Stimulated activated naive CD8-positive, alpha-beta T cell treated with anti-CD3 and anti-CD28 coated beads, Interleukin-15, Interleukin-2, amounts not matched to agents 100 U/mL and 50 U/mL, for 24 hours (primary cell): ENCODE measurements around the gene RBM20.
"Not testable (repeated sequence)": the region's sequence is repeated elsewhere in the genome, so short reads cannot be mapped to it uniquely, and the experiment has no call there.

ENCODE experiments used
- ATAC-seq: fragments of 150-1000 bp; cut with Tn5 transposase; one replicate; pipeline ENCODE4 v1.10.0; 2021
- DNase-seq: peaks from one replicate; pipeline ENCODE4 v3.0.0; 2021

RBM20 gene

DNA sequence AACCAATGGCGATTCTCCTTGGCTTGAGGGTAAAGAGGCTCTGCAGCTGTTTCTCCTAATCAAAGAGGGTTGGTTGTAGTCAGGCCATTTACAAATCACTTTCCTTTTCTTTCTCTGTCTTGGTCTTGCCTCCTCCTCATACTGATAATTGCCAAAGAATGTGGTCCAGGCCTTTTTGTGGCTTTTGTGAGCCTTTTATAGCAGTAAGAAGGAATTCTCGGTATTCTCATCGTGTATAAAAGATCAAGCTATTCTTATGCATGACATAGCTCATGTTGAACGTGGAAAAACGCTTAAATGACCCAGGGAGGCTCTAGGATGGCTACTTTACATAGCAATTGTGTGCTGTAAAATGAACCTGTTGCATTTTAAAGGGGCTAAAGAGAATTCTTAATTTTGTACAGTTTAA is 62.6 kb downstream of the RBM20 start:
- no peak for DNase-seq

DNA sequence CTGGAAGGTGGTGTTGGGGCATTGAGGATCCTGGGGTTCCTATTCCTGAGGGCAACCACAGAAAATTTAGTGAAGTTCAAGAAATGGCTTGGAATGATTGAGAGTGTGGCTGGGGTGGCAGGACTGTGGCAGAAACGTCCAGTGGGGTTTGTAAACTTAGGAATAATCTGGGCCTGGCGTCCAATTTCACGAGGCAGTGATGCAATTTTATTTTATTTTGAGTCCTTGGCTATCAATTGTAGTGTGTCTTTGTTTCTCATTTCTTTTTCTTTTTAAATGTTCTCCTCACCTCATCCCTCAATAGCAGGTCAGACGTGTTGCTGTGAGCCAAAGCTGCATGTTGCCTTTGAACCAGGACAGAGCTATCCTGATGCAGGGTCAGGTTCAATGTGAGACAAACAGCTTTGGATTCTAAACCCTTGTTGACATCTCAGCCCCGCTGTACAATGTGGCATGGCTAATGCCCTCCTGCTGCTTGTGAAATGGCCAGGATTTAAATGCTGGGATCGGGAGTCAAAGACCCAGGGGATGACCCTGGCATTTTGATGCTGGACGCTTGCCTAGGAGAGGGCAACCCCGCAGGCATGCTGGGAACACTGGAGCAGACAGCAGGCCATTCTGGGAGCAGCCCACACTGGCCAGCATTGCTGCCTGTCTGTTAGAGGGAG is 64.8 kb downstream of the RBM20 start:
- no peak for ATAC-seq
- no peak for DNase-seq

More for the DNA sequence above, 62.6 kb downstream of the RBM20 start:
- no peak for ATAC-seq

DNA sequence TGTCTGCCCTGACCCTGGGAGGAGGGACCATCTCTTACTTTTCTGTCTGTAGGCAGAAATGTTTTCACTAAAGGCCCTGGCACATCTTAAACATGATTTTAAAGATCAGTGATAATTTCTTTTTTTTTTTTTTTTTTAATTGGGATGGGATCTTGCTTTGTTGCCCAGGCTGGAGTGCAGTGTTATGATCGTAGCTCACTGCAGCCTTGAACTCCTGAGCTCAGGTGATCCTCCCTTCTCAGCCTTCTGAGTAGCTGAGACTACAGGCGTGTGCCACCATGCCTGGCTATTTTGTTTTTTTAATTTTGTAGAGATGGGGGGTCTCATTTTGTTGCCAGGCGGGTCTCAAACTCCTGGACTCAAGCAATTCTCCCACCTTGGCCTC is 65.3 kb downstream of the RBM20 start:
- no peak for ATAC-seq
- no peak for DNase-seq

DNA sequence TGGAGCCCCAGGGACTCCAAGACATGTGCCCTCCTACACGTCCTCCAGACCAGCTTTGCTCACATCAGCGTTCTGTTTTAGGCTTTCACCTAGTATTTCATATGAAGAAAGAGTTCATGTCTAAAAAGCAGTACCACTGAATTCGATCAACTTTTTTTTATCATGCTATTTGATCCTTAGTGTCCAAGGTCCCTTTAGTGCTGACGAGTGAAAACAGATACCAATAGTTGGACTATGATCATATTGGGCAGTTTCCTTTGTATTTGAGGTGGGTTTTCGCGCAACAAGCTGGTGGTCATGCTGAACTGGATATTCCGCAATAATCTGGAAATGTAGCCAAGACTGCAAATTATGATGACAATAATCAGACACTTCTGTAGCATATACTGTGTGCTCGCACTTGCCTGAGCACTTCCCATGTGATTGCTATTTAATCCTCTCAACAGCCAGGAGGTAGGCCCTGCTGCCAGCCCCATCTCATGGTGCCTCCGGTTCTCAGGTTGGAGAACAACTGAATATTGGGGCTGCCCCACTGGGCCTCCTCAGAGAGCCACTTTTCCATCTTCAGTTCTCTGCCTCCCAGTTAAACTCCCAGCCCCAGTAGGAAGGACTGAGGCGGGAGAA is 65.9 kb downstream of the RBM20 start:
- ATAC-seq (no peak), DNase-seq (no peak)

DNA sequence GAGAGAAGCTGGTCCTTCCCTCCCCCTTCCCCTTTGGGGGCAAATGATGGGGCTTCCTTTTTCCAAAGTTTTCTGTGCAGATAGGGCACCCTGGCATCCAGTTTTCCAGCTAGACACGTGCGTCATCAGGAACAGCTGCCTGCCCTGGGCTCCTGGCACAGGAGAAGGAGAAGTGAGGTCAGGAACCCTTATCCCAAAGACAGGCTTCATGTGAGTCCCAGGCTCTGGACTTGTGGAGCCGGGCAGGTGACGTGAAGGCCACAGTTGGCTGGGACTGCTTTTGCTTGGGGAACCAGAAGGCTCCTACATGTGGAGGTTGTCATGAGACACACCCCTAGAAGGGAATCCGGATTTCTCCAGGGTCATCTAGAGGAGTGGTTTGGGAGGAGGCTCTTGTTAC is 66.5 kb downstream of the RBM20 start:
- ATAC-seq (no peak), DNase-seq (no peak)

DNA sequence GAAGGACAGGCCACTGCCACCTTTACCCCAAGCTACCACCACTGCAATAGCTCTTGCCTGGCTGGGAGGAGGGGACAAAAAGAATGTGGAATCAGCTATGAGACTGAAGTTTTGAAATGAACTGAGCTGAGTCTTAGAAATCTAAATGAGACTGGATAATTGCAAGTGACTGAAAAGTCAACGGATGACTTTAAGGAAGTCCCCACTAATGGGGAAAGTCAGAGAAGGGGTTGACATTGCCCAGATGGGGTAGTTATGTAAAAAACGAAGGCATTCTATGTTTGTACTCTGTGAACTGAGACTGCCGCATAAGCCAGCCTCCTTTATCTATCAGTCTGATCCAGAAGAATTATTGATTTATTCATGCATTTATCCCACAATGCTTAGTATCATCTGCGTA is 67.2 kb downstream of the RBM20 start:
- ATAC-seq (no peak), DNase-seq (no peak)

DNA sequence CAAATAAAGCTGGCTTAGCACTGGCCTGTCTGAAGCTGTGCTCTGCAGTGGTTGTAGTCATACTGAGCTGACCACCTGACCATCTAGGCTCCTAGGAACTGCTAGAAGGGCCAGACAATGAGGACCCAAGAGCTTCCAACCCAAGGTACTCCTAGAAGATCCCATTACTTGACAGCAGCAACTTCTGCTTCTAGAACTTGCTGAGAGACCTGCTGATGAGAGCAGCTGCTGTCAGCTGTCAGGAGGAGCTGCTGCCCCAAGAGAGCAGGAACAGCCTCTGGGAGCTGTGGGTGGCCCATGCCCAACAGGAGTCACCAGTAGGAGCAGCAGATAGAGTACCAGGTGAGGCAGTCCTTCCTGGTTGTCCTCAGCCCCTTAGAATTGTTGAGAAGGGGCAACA is 70.2 kb downstream of the RBM20 start:
- no peak for DNase-seq
- no peak for ATAC-seq

DNA sequence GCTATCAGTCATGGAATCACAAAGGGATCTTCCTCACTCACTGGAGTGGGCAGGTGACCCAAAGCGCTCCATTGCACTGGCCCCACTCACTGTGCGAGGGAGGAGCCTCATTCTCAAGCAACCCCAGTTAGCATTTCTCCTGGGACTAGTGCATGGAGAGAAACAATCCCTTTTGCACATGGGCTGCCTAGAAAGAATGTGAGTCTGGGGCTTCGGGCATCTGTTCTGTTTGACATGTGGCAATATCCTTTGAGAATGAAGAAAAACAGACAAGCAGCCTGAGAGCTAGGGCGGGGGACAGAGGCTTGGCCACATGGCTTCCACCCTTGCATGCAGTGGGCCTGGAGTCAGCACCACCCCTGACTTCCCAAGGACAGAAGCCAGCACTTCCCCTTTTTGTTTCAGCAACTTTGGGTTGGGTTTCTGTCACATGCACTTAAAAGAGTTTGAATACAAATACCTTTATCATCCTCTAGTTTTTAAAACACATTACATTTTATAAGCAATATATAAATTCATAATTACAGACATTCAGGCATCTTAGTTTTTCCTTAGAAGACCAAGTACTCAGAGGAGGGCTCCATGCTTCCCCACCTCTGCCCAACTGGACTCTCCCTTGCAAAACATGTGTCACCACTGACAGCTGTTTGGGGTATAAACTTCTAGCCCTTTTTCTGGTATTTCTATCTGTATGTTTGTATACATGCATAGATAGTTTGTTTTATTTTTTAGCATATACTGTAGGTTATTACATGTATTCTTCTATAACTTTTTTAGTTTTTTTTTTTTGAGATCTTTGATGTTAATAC is 73.8 kb downstream of the RBM20 start:
- ATAC-seq (no peak), DNase-seq (no peak)

DNA sequence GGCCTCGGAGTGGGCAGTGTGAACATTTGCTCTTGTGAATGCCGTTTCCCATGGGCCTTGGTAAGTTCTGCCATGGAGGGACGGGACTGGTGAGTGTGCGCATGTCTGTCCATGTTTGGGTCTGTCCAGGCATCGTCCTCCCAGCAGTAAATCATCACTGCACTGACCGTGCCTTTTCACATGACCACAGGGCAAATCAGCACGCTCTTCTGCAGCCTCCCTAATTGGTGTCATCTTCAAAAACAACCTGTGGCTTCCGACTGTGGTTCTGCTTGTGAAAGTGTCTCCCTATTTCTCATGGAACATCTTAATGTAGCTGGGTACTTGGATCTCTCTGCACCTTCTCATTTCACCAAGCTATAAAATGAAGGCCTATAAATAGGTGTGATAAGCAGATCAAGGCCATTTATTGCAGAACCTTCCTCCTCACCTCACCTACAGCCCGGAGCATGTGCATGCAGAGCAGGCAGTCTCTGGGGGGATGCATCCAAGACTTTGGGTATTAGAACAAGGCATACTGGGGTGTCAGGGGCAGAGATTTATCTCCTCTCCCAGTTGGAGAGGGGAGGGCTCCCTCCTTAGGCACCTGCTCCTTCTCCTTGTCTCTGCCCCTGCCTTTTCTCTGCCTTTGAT is 77.4 kb downstream of the RBM20 start:
- DNase-seq (no peak), ATAC-seq (no peak)

DNA sequence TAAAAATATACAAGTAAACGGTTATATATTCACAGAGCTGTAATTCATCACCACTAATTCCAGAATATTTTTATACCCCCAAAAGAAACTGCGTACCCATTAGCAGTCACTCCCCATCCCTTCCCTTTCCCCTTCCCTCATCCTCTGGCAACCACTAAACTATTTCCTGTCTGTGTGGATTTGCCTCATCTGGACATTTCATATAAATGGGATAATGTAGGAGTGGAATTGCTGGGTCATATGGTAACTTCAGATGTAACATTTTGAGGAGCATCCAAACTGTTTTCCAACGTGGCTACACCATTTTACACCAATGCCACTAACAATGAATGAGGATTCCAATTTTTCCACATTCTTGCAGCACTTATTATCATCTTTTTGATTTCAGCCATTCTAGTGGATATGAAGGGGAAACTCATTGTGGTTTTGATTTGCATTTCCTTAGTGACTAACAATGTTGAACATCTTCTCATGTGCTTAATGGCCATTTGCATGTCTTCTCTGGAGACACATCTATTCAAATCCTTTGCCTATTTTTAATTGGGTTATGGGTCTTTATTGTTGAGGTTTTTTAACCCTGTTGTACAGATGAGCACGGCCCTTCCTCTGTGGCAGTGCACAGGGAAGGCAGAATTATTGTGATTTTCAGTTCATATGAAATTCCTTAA is 79.2 kb downstream of the RBM20 start:
- DNase-seq (no peak), ATAC-seq (no peak)

DNA sequence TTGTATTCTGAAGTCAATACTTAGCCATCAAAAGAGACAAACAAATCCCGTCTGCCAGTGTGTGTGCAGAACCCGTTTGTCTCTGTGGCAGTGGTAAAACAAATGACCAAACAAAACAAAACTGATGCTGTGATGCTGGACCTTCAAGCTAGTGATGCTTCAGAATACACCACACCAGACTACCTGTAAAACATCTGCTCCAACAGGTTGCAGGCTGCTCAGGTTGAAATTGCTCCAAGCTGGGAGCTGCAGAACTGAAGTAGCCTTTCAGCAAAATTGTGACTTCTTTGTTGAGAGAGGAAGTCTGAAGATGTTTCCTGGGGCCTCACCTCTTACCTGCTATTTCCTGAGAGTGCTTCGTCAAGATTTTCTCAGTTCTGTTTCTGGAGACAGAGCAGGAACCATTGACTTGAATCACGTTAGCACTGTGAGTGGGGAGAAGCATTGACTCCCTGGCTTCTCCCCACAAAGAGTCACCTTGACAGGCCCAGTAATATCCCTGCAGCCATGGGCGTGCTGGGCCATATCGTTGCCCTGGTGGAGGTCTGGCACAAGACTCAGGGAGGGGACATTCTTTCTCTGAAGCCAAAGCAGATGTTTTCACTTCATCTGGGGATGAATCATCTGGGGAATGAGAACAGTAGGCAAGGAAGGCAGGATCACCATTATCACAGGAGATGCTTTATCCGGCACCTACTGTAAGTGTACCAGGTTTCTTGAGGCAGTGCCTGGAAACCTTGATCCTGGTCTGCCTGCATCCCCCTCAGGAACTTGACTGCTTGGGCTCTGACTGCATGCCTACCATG is 80.2 kb downstream of the RBM20 start:
- ATAC-seq (peak; percentile 40), DNase-seq (no peak)

DNA sequence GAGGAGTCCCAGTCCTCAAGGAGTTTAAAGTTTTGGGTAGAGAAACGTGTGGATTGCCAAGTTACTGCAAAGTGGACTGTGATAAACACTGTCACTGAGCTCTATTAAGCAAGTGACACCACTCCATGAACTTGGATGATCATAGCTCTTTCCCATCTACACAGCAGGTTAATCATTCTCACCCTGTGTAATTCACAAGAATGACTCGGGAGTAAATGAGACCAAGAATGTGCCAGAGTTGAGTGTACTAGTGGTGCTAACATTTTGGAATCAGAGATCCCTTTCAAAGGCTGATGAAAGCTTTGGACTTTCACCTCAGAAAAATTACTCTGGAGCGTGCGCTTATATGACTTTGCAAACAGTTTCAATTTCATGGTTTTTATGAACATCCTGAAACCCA is 80.8 kb downstream of the RBM20 start:
- no peak for DNase-seq
- ATAC-seq, result no peak

DNA sequence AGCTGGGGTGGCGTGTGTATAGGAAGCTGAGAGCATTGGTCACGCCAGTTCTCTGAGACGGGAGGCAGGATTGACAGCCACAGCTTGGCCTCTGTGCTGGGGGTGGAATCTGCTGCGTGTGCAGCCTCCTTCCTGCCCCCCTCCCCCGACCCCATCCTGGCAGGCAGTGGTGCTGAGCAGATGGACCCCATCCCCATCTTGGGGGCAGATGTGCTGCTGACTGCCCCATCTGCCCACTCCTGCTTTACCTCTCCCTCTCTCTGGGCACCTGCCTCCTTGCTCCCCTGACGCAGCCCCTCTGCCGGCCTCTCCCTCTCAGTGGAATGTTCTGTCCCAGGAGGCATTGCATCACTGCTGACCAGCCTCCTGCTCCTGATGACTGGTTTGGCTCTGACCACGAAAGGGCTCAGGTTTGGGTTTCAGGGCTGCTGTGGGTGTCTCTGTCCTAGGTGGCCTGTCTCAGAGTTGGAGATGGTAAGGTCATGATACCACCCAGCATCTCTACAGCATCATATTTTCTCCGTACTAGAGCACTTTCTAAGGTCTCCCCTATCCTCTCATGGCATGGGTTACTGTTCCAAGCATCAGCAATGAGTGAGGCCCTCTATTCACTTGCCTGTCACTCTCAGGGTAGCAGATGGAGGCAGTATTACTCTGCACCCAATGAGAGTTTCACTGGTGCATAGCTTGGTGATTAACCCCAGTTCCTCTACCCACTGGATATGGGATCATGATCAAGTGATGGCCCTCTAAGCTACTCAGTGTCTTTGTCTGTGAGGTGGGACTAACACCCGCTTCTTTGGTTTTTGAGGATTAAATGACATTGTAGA is 81.9 kb downstream of the RBM20 start:
- DNase-seq (no peak), ATAC-seq (peak; percentile 48)

DNA sequence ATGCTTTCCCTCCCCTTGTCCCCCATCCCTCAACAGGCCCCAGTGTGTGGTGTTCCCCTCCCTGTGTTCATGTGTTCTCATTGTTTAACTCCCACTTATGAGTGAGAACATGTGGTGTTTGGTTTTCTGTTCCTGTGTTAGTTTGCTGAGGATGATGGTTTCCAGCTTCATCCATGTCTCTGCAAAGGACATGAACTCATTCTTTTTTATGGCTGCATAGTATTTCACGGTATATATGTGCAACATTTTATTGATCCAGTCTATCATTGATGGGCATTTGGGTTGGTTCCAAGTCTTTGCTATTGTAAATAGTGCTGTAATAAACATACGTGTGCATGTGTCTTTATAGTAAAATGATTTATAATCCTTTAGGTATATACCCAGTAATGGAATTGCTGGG is 83.6 kb downstream of the RBM20 start:
- not testable (repeated sequence) for ATAC-seq, DNase-seq

DNA sequence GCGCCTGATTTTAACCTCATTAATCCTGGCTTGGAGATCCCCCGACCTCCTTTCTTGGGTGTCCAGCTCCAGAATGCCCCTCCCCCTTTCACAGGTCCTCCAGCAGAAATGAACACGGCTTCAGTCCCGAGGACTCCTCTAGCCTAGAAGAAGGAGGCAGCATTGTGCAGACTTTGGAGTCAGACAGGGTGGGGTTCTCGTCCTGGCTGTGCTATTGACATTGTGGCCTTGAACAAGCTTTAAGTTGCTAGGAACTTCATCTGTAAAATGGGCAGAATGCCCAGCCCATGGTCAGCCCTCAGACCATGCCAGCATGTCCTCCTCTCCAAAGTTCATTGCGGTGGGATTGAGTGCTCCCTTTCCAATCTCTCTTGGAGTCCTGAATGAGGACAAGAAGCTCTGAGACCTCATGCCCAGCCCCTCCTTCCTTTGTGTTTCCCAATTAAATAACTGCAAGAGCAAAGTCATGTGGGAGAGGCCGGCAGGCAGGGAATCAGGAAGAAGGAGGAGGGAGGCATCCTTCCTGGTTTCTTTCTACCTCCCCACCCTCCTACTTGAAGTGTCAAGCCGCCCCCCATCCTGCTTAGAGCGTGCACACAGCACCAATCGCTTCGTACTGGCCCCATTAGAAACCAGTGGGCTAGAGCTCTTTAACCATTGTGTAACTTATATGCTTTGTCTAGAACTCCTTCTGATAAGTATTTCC is 86.4 kb downstream of the RBM20 start:
- ATAC-seq (no peak), DNase-seq (no peak)

DNA sequence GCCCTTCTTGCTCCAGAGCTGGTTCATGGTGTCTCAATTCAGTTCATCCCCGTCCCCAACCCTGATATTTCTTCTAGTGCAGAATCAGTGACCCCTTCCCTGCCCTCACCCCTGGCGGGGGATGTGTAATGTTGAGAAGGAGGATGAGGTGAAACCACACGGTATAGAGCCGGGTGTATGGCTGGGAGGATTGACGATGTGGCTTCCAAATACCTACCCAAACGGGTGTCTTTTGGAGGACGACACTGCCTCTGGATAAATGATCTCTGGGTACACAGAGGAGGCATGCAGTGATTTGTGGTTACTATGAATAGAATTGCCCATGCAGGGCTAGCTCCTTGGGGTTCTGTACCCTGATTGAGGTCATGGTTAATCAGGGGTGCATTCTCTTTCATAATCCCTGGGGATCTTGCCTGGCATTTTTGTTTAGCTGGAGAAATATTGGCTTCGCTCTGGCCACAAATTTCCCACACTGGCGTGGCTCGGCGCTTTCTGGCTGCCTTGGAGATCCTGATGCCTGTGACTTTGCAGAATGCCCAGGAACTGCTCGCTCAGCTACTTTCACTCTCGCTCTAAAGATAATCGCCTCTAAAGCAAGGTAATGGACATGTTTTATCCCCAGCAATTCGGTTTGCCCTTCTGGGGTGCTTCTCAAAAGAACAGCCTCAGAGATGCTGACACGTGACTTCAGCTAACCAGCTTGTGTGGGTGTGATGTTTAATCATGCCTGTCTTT is 89.2 kb downstream of the RBM20 start:
- DNase-seq, result no peak
- ATAC-seq, result no peak

DNA sequence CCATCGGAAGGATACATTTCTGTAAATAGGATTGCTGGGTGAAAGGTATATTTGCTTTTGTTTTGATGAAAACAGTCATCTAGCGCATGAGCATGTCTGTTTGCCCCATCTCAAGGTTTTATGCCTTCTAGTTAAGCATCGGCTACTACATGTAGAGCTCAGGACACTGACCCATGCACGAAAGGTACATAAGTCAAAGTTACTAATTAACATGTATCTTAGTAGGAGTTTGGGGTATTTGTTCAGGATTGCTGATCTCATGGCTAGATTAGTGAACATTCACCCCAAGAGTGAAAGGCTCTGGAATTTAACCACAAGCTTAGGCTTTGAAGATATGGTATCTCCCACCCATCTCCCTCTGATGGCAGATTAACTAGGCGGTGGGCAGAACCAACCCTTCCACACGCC is 91.5 kb downstream of the RBM20 start:
- no peak for ATAC-seq

DNA sequence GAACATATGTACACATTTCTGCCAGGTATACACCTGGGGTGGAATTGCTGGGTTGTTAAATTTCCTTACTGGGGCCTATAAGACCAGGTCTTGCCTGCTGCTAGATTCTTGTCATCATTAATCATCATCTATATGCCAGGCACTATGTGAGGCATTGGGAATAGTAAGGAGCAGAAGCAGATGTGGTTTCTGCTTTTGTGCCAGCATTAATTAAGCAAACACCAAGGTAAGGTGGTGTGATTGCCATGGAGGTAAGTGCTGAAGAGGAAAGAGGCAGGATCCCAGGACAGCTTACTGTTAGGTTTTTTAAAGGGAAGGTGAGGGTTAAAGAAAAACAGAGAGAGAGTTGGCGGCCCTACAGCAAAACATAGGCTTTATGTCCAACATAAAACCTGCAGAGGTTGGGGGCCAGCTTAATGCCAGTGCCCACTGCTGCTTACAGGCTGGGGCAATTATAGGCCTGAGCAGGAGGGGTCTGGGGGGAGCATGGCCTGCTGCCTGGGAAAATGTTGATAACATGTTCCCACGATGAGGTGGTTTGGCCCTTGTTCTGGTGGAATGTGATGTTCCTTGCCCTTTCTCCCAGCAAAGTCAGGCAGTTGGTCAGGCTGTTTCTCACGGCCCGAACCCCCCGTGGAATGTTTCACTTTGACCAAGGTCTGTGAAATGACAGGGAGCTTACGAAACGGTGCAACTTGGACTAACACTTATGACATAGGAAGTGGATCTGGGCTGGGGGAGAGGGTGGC is 93.9 kb downstream of the RBM20 start:
- no peak for DNase-seq
- no peak for ATAC-seq

More for the DNA sequence above, 91.5 kb downstream of the RBM20 start:
- no peak for DNase-seq
